Ishikawa (cell line): ENCODE results near the gene RPS14.

Experiments used
- CEBPB ChIP-seq: IDR thresholded peaks from 2 replicates; pipeline ENCODE4 v1.6.1; 2012
- CREB1 ChIP-seq: IDR thresholded peaks from 2 replicates; pipeline ENCODE4 v1.6.1; 2012; ENCODE audit warnings: low read depth
- EGR1 ChIP-seq: IDR thresholded peaks from 2 replicates; pipeline ENCODE4 v1.6.1; 2012
- FOXM1 ChIP-seq: IDR thresholded peaks from 2 replicates; pipeline ENCODE4 v1.6.1; 2012; ENCODE audit warnings: low read depth, borderline replicate concordance
- RAD21 ChIP-seq: IDR thresholded peaks from 2 replicates; pipeline ENCODE4 v1.6.1; 2012; ENCODE audit warnings: low read depth
- TAF1 ChIP-seq: IDR thresholded peaks from 2 replicates; pipeline ENCODE4 v1.6.1; 2012; ENCODE audit warnings: low read depth, mild to moderate bottlenecking
- TEAD4 ChIP-seq: IDR thresholded peaks from 2 replicates; pipeline ENCODE4 v1.6.1; 2012
- YY1 ChIP-seq: IDR thresholded peaks from 2 replicates; pipeline ENCODE4 v1.6.1; 2012; ENCODE audit warnings: low read depth
- ZBTB7A ChIP-seq: IDR thresholded peaks from 2 replicates; pipeline ENCODE4 v1.6.1; 2012; ENCODE audit warnings: low read depth

- TF ChIP-seq TEAD4 (peak; percentile 74), YY1 (no peak), CEBPB (no peak; the same call in 1 of the 2 replicates), FOXM1 (no peak), ZBTB7A (peak; percentile 94), EGR1 (no peak; the same call in 1 of the 2 replicates), CREB1 (no peak), TAF1 (peak; percentile 38; the same call in 1 of the 2 replicates), RAD21 (peak; percentile 5; the same call in 1 of the 2 replicates)
These were observed 37.1 kb upstream of the RPS14 start for GRCh38 chr5:150486402-150487198.
